Measurements from ENCODE around the gene NDUFB1.

DNA sequence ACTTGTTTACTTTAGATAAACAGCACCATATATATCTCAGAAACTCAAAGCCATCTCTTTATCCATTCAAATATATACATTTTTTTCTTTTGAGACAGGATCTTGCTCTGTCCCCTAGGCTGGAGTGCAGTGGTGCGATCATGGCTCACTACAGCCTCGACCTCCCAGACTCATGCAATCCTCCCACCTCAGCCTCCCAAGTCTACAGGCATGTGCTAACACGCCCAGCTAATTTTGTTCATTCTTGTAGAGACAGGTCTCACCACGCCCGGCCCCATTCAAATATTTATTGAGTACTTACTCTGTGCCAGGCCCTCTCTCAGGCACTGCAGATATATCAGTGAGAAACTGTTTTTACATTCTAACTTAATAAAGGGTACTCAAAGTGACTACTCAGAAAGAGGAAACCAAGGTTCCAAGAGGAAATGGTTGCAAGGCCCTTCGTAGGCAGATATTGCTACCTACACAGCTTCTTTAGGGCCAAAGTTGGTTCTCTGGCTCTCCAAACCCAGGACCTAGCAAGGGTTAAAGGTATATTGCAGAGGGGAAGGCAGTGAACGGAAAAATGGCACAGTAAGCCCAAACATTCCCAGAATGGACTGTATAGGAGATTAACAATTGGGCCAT, 18.0 kb downstream of the NDUFB1 start:
- no peak for TF ChIP-seq CTCF (IDR thresholded peaks at IDR 0.05)
- no peak for TF ChIP-seq USF2 (IDR thresholded peaks at IDR 0.05; ENCODE audit: borderline replicate concordance, low read depth, low read length)
- no peak for TF ChIP-seq YY1 (IDR thresholded peaks at IDR 0.05; ENCODE audit: low read depth)
- TF ChIP-seq TEAD4 (IDR thresholded peaks at IDR 0.05; ENCODE audit: borderline replicate concordance, insufficient read depth), result no peak

Data from SK-N-SH (cell line).